ENCODE results near the gene TGFBRAP1.

TGFBRAP1 gene

DNA sequence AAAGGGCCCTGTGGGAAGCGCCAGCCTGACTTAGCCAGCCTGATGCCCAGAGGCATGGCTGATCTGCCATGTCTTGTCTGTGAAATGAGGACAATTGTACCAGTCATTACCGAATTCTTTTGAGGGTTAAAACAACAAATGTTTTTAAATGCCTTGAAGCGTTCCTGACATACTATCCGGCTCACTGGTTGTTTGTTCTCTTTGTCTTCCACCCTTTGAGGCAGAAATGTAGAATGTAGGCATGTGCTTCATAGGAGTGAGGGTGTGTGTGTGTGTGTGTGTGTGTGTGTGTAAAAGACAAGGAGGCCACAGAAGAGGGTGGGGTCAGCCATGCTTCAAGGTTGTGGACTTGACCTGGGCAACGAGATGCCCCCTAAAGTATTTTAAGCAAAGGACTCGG is 35.5 kb downstream of the TGFBRAP1 start:
- Mint-ChIP-seq H3K9me3 (no peaks in the 10 kb centered on the region), H3K36me3 (ENCODE audit: low read depth) (peaks cover 96% of the 10 kb centered on the region), H3K4me3 (no peak overlapping the region), H3K27me3 (no peaks in the 10 kb centered on the region), H3K27ac (no peak overlapping the region), H3K4me1 (ENCODE audit: low read depth) (no peaks in the 10 kb centered on the region)
- intact Hi-C loops (cut with micrococcal nuclease): no loop called here

- intact Hi-C loops (cut with micrococcal nuclease): no loop called here
- Mint-ChIP-seq H3K4me1 (ENCODE audit: low read depth) (no peaks in the 10 kb centered on the region), H3K27me3 (no peaks in the 10 kb centered on the region), H3K9me3 (no peaks in the 10 kb centered on the region), H3K27ac (no peak overlapping the region), H3K36me3 (ENCODE audit: low read depth) (peaks cover 95% of the 10 kb centered on the region), H3K4me3 (no peak overlapping the region)
Observed at GRCh38 chr2:105291981-105292380, 37.6 kb downstream of the TGFBRAP1 start.

DNA sequence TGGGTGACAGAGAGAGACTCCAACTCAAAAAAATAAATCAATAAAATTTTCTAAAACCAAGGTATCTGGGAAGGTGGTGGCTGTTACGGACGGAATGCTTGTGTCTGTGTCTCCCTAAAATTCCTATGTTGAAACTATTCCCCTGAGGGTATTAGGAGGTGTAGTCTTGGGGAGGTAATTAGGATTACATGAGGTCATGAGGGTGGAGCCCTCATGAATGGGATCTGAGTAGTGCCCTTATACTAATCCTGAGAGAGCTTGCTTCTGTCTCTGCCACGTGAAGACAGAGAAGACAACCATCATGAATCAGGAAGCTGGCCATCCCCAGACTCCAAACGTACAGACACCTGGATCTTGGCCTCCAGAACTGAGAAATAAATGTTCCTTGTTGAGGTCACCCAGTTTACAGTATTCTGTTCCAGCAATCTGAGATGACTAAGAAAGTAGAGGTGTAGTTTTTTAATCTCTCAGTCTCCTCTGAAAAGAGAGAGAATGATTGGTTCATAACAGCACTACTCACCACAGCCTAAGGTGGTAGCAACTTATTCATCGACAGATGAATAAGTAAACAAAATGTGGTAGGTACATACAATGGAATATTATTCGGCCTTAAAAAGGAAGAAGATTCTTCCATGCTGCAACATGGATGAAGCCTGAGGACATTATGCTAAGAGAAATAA is 38.4 kb downstream of the TGFBRAP1 start:
- no peaks in the 10 kb centered on the region for H3K27me3 Mint-ChIP-seq
- intact Hi-C loops (cut with micrococcal nuclease): no loop called here
- no peak overlapping the region for H3K27ac Mint-ChIP-seq
- H3K36me3 Mint-ChIP-seq (ENCODE audit: low read depth): peaks cover 91% of the 10 kb centered on the region
- H3K4me3 Mint-ChIP-seq: no peak overlapping the region
- H3K4me1 Mint-ChIP-seq (ENCODE audit: low read depth): no peaks in the 10 kb centered on the region
- H3K9me3 Mint-ChIP-seq: no peaks in the 10 kb centered on the region

- Mint-ChIP-seq H3K4me1 (ENCODE audit: low read depth) (no peaks in the 10 kb centered on the region), H3K36me3 (ENCODE audit: low read depth) (peaks cover 92% of the 10 kb centered on the region), H3K4me3 (no peak overlapping the region), H3K27ac (no peak overlapping the region), H3K9me3 (no peaks in the 10 kb centered on the region), H3K27me3 (no peaks in the 10 kb centered on the region)
- intact Hi-C loops (cut with micrococcal nuclease): no loop called here
Observed at GRCh38 chr2:105288133-105288532, 41.4 kb downstream of the TGFBRAP1 start.

- Mint-ChIP-seq H3K27ac (no peak overlapping the region), H3K36me3 (ENCODE audit: low read depth) (peaks cover 92% of the 10 kb centered on the region), H3K27me3 (no peaks in the 10 kb centered on the region), H3K4me1 (ENCODE audit: low read depth) (no peaks in the 10 kb centered on the region), H3K4me3 (no peak overlapping the region), H3K9me3 (no peaks in the 10 kb centered on the region)
- intact Hi-C loops (cut with micrococcal nuclease): no loop called here
Observed at GRCh38 chr2:105287692-105288091, 41.8 kb downstream of the TGFBRAP1 start.

DNA sequence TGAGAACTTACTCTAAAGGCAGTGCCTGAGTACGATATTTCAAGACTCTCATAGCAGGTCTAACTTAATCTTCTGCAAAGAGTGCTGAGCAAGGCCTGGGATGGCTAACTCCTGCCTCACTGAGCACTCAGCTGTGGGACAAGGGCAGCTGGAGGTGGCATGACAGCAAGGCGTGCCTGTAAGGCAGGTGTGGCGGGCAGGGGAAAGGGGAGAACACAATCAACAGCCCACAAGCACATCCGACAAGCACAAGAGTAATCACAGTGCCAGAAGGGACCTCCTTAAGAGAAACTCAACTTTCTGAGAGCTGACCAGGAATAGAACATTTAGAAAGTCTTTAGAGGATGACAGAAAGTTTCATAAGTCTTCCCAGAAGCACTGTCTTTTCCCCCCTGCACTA is 46.0 kb downstream of the TGFBRAP1 start:
- peaks cover 92% of the 10 kb centered on the region for H3K36me3 Mint-ChIP-seq (ENCODE audit: low read depth)
- H3K27me3 Mint-ChIP-seq: no peaks in the 10 kb centered on the region
- no peak overlapping the region for H3K27ac Mint-ChIP-seq
- H3K4me1 Mint-ChIP-seq (ENCODE audit: low read depth): no peaks in the 10 kb centered on the region
- intact Hi-C loops (cut with micrococcal nuclease): no loop called here
- no peaks in the 10 kb centered on the region for H3K9me3 Mint-ChIP-seq
- H3K4me3 Mint-ChIP-seq: no peak overlapping the region

- Mint-ChIP-seq H3K9me3 (no peaks in the 10 kb centered on the region), H3K4me3 (no peak overlapping the region), H3K4me1 (ENCODE audit: low read depth) (no peaks in the 10 kb centered on the region), H3K36me3 (ENCODE audit: low read depth) (peaks cover 97% of the 10 kb centered on the region), H3K27ac (no peak overlapping the region), H3K27me3 (no peaks in the 10 kb centered on the region)
- intact Hi-C loops (cut with micrococcal nuclease): no loop called here
Observed at GRCh38 chr2:105280281-105280680, 49.3 kb downstream of the TGFBRAP1 start.

- Mint-ChIP-seq H3K4me3 (no peak overlapping the region), H3K4me1 (ENCODE audit: low read depth) (no peaks in the 10 kb centered on the region), H3K27ac (no peak overlapping the region), H3K36me3 (ENCODE audit: low read depth) (peaks cover 97% of the 10 kb centered on the region), H3K9me3 (no peaks in the 10 kb centered on the region), H3K27me3 (no peaks in the 10 kb centered on the region)
- intact Hi-C loops (cut with micrococcal nuclease): no loop called here
Observed at GRCh38 chr2:105279126-105279525, 50.4 kb downstream of the TGFBRAP1 start.

- no peaks in the 10 kb centered on the region for H3K27me3 Mint-ChIP-seq
Observed at GRCh38 chr2:105278654-105279053, 50.9 kb downstream of the TGFBRAP1 start.

GRCh38 chr2:105274046-105274445 is 55.5 kb downstream of the TGFBRAP1 start:
- H3K27me3 Mint-ChIP-seq: no peaks in the 10 kb centered on the region
- no peaks in the 10 kb centered on the region for H3K9me3 Mint-ChIP-seq
- no peak overlapping the region for H3K27ac Mint-ChIP-seq
- no peak overlapping the region for H3K4me3 Mint-ChIP-seq
- intact Hi-C loops (cut with micrococcal nuclease): no loop called here
- no peaks in the 10 kb centered on the region for H3K4me1 Mint-ChIP-seq (ENCODE audit: low read depth)
- H3K36me3 Mint-ChIP-seq (ENCODE audit: low read depth): peaks cover 97% of the 10 kb centered on the region

More at GRCh38 chr2:105278654-105279053, 50.9 kb downstream of the TGFBRAP1 start:
- H3K4me1 Mint-ChIP-seq (ENCODE audit: low read depth): no peaks in the 10 kb centered on the region
- no peaks in the 10 kb centered on the region for H3K9me3 Mint-ChIP-seq
- H3K27ac Mint-ChIP-seq: no peak overlapping the region
- intact Hi-C loops (cut with micrococcal nuclease): no loop called here
- no peak overlapping the region for H3K4me3 Mint-ChIP-seq
- peaks cover 97% of the 10 kb centered on the region for H3K36me3 Mint-ChIP-seq (ENCODE audit: low read depth)

GRCh38 chr2:105272176-105272575 is 57.4 kb downstream of the TGFBRAP1 start:
- no peaks in the 10 kb centered on the region for H3K9me3 Mint-ChIP-seq
- H3K4me1 Mint-ChIP-seq (ENCODE audit: low read depth): no peaks in the 10 kb centered on the region
- H3K27me3 Mint-ChIP-seq: no peaks in the 10 kb centered on the region
- no peak overlapping the region for H3K27ac Mint-ChIP-seq
- no peak overlapping the region for H3K4me3 Mint-ChIP-seq
- H3K36me3 Mint-ChIP-seq (ENCODE audit: low read depth): peaks cover 100% of the 10 kb centered on the region
- intact Hi-C loops (cut with micrococcal nuclease): no loop called here

DNA sequence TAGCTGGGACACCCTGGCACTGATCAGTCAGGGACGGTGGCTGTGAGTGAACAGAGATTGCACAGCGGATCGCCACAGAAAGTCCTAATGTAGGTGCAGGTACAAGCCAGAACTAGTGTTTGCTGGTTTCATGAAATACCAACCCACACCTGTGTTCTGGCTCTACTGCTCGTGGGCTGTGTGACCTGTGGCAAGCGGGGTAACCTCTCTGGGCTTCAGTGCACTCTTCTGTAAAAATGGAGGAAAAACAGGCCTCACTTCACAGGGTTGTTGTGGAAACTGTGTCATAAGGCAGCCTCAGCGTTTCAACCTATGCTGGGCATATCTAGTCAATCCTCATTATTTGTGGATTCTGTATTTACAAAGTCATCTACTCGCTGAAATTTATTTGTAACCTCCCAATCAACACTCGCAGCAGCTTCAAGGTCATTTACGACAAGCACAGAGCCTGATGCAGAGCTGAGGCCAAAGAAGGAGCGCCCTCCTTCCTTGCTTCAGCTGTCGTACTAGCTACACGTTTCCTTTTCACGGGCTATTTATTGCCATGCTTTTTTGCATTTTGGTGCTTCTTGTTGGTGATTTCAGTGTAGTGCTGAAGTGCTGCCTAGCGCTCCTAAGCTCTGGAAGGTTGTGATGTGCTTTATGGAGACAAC is 58.0 kb downstream of the TGFBRAP1 start:
- Mint-ChIP-seq H3K27me3 (no peaks in the 10 kb centered on the region), H3K36me3 (ENCODE audit: low read depth) (peaks cover 100% of the 10 kb centered on the region), H3K4me1 (ENCODE audit: low read depth) (no peaks in the 10 kb centered on the region), H3K9me3 (no peaks in the 10 kb centered on the region), H3K27ac (no peak overlapping the region), H3K4me3 (no peak overlapping the region)
- intact Hi-C loops (cut with micrococcal nuclease): no loop called here

GRCh38 chr2:105269426-105269825 is 60.1 kb downstream of the TGFBRAP1 start:
- Mint-ChIP-seq H3K4me1 (ENCODE audit: low read depth) (no peaks in the 10 kb centered on the region), H3K27me3 (no peaks in the 10 kb centered on the region), H3K9me3 (no peaks in the 10 kb centered on the region), H3K4me3 (no peak overlapping the region), H3K36me3 (ENCODE audit: low read depth) (peaks cover 88% of the 10 kb centered on the region), H3K27ac (no peak overlapping the region)
- intact Hi-C loops (cut with micrococcal nuclease): no loop called here

DNA sequence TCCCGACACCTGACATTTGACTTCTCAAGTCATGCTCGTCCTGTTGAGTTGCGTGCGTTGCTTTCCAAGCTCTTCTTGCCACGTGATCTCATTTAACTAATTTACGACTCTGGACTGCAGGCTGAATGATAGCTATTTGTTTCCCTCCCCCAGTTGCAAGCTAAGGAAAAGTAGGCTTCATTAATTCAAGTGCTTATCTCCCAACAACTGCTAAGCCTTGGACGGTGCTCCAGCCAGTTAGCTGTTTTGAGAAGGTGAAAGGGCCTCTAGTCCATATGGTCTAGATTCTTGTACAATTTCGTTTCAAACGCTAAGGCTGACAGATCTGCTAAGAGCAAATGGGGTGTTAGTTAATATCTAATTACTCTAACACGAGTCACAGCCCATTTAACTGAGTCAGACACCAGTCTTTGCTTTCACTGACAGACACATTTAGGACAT is 66.9 kb downstream of the TGFBRAP1 start:
- no peak overlapping the region for H3K27ac Mint-ChIP-seq
- H3K27me3 Mint-ChIP-seq: no peaks in the 10 kb centered on the region
- peaks cover 5% of the 10 kb centered on the region for H3K4me1 Mint-ChIP-seq (ENCODE audit: low read depth)
- intact Hi-C loops (cut with micrococcal nuclease): no loop called here
- H3K36me3 Mint-ChIP-seq (ENCODE audit: low read depth): peaks cover 45% of the 10 kb centered on the region
- H3K9me3 Mint-ChIP-seq: no peaks in the 10 kb centered on the region
- H3K4me3 Mint-ChIP-seq: no peak overlapping the region

DNA sequence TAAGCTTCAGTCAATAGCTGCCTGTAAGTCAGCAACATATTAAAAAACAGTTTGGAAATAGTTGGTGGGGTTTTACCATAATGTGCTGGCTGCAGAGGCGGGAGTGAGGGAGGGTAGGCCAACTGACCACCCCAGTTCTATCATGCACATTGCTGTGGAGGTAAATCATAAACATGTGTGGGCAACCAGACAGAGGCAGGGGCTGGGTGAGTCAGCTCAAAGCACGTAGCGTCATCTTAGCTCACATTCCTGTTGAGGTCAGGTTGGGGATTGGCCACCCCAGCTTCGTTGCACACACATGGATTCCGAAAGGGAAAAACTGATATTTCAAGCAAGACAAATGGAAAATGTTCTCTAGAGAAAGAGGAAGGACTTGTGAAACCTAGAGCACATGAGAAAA is 68.5 kb downstream of the TGFBRAP1 start:
- Mint-ChIP-seq H3K27ac (no peak overlapping the region), H3K9me3 (no peaks in the 10 kb centered on the region), H3K4me1 (ENCODE audit: low read depth) (peaks cover 10% of the 10 kb centered on the region), H3K36me3 (ENCODE audit: low read depth) (peaks cover 29% of the 10 kb centered on the region), H3K27me3 (no peaks in the 10 kb centered on the region), H3K4me3 (no peak overlapping the region)
- intact Hi-C loops (cut with micrococcal nuclease): no loop called here
